SKM-1 treated with dmso at 0.1 percent for 144 hours (cell line): ENCODE data around the gene PRC1.
"Not testable (repeated sequence)": the region's sequence is repeated elsewhere in the genome, so short reads cannot be mapped to it uniquely, and the experiment has no call there.

Source experiments
- DNase-seq: peaks from one replicate; lab custom pipeline; 2025; ENCODE audit not compliant: unreplicated experiment; lab: John Stamatoyannopoulos, UW

The PRC1 gene

GRCh38 chr15:90934949-90935751 lies 59.2 kb downstream of the PRC1 start, which contains the start of gene UNC45A:
Gene UNC45A, plus strand, starts transcription at chr15:90935285. Its CDS starts 40 bp downstream, at chr15:90935325.
- peak; percentile 80 for DNase-seq

- peak; percentile 80 for DNase-seq
Measured at GRCh38 chr15:90934256-90934948, 59.9 kb downstream of the PRC1 start.

GRCh38 chr15:90933301-90933700 lies 61.0 kb downstream of the PRC1 start:
- no peak for DNase-seq

GRCh38 chr15:90932660-90932991 lies 61.7 kb downstream of the PRC1 start:
- DNase-seq = no peak

- DNase-seq = peak; percentile 85
Measured at GRCh38 chr15:90931828-90932659, 62.3 kb downstream of the PRC1 start, which contains the start of gene HDDC3. Gene HDDC3, minus strand, starts transcription at chr15:90932549. Its CDS starts 9 bp downstream, at chr15:90932540.

GRCh38 chr15:90931575-90931827 lies 62.8 kb downstream of the PRC1 start:
- DNase-seq = no peak

GRCh38 chr15:90930861-90931574 lies 63.3 kb downstream of the PRC1 start:
- DNase-seq = no peak

GRCh38 chr15:90929246-90930019 lies 64.9 kb downstream of the PRC1 start:
- DNase-seq = no peak

GRCh38 chr15:90928106-90928505 lies 66.2 kb downstream of the PRC1 start:
- not testable (repeated sequence) for DNase-seq

- not testable (repeated sequence) for DNase-seq
Measured at GRCh38 chr15:90926766-90927165, 67.6 kb downstream of the PRC1 start.

- no peak for DNase-seq
Measured at GRCh38 chr15:90924375-90924774, 70.0 kb downstream of the PRC1 start.

GRCh38 chr15:90922712-90923322 lies 71.5 kb downstream of the PRC1 start:
- DNase-seq = not testable (repeated sequence)

- no peak for DNase-seq
Measured at GRCh38 chr15:90921887-90922286, 72.4 kb downstream of the PRC1 start.

- DNase-seq = no peak
Measured at GRCh38 chr15:90918835-90919234, 75.5 kb downstream of the PRC1 start.

GRCh38 chr15:90918034-90918788 lies 76.1 kb downstream of the PRC1 start:
- no peak for DNase-seq

GRCh38 chr15:90917569-90917968 lies 76.8 kb downstream of the PRC1 start:
- DNase-seq = no peak

GRCh38 chr15:90916461-90916860 lies 77.9 kb downstream of the PRC1 start:
- no peak for DNase-seq
